IPS DF 6.9 (cell line): ENCODE measurements around the gene MESP2.
A peak's percentile ranks its signal among the peaks of the same experiment; 100 is the strongest.

Experiments used
- DNase-seq: peaks from one replicate; pipeline ENCODE4 v3.0.0-alpha.2; 2013; ENCODE audit warnings: low read depth, low spot score
- H3K27ac ChIP-seq: one replicate; pipeline ENCODE4 v1.5.1; 2013; ENCODE audit warnings: low read length, control low read depth
- H3K27me3 ChIP-seq: 2 replicates; pipeline ENCODE4 v1.6.1; 2013; ENCODE audit warnings: mild to moderate bottlenecking, low read length; ENCODE audit not compliant: control insufficient read depth, insufficient read depth
- H3K36me3 ChIP-seq: 2 replicates; pipeline ENCODE4 v1.6.1; 2013; ENCODE audit warnings: low read length; ENCODE audit not compliant: control insufficient read depth, insufficient read depth
- H3K4me1 ChIP-seq: 2 replicates; pipeline ENCODE4 v1.6.1; 2013; ENCODE audit warnings: low read length; ENCODE audit not compliant: control insufficient read depth, insufficient read depth
- H3K4me3 ChIP-seq: 2 replicates; pipeline ENCODE4 v1.5.1; 2013; ENCODE audit warnings: mild to moderate bottlenecking, low read length
- H3K9me3 ChIP-seq: 2 replicates; pipeline ENCODE4 v1.6.1; 2013; ENCODE audit warnings: low read length, inconsistent platforms; ENCODE audit not compliant: control insufficient read depth, insufficient read depth
- WGBS: extraction: QIAGEN DNeasy Blood & Tissue Kit; methylation state at CpG from one replicate; pipeline ENCODE4 v1.1.7; 2013; ENCODE audit warnings: mixed read lengths, missing lambda C conversion rate; ENCODE audit not compliant: insufficient read length, insufficient coverage; 5-methylcytosine and 5-hydroxymethylcytosine counted together

MESP2 gene

GRCh38 chr15:89767411-89767915, 8.7 kb upstream of the MESP2 start:
- Histone ChIP-seq H3K4me3 (no peak overlapping the region), H3K9me3 (no peaks in the 10 kb centered on the region), H3K27me3 (no peaks in the 10 kb centered on the region), H3K36me3 (no peaks in the 10 kb centered on the region), H3K27ac (no peak overlapping the region), H3K4me1 (no peaks in the 10 kb centered on the region)
- no CpG with 5 or more reads among the region's 8 CpGs for WGBS
- no peak for DNase-seq

DNA sequence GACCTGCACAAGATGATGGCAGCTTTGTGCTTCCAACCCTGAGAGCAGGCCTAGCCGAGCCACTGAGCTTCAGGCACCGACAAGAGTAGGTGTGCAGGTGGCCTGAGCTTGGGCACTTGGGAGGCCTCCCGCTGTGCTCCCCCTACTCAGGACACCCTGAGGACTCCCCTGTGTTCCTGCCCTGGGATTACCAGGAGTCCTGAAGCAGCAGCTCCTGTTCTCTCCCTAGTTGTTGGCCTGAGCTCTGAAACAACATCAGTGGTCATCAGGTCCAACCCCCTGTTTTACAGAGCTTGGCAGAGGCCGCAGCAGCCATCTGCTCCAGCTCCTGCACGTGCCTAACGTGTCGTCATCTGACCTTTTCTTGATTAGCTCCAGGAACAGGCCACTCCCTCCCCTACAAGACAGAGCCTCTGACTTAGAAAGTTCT, 8.0 kb upstream of the MESP2 start:
- Histone ChIP-seq H3K4me3 (no peak overlapping the region), H3K9me3 (no peaks in the 10 kb centered on the region), H3K27ac (no peak overlapping the region), H3K36me3 (no peaks in the 10 kb centered on the region), H3K27me3 (no peaks in the 10 kb centered on the region), H3K4me1 (no peaks in the 10 kb centered on the region)
- DNase-seq, result no peak
- no CpG with 5 or more reads among the region's 7 CpGs for WGBS

DNA sequence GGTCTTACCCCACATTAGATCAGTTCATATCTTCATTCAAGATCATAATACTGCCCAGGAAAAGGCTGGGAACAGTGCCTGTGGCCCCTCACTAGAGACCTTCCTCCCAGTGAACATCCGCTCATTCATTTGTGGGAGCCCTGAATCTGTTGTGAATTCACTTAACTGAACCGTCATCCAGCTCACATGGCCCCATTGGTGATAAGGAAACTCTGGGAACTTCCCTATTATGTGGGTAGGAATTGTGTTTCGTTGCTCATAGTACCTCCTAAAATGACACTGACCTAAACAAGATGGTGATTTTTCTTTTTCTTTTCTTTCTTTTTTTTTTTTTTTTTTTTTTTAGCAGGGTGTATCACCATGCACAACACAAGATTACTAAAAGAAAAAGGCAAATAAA, 6.8 kb upstream of the MESP2 start:
- Histone ChIP-seq H3K27ac (no peak overlapping the region), H3K9me3 (no peaks in the 10 kb centered on the region), H3K36me3 (no peaks in the 10 kb centered on the region), H3K4me3 (no peak overlapping the region), H3K27me3 (no peaks in the 10 kb centered on the region), H3K4me1 (no peaks in the 10 kb centered on the region)
- no peak for DNase-seq
- WGBS, result no CpG with 5 or more reads among the region's 3 CpGs

- H3K27ac ChIP-seq, result no peak overlapping the region
- no peak for DNase-seq
- no peak overlapping the region for H3K4me3 ChIP-seq
- H3K9me3 ChIP-seq, result no peaks in the 10 kb centered on the region
- no peaks in the 10 kb centered on the region for H3K4me1 ChIP-seq
- H3K27me3 ChIP-seq, result no peaks in the 10 kb centered on the region
- no CpG with 5 or more reads among the region's 3 CpGs for WGBS
- no peaks in the 10 kb centered on the region for H3K36me3 ChIP-seq
Observed at GRCh38 chr15:89770041-89770440, 6.1 kb upstream of the MESP2 start.

DNA sequence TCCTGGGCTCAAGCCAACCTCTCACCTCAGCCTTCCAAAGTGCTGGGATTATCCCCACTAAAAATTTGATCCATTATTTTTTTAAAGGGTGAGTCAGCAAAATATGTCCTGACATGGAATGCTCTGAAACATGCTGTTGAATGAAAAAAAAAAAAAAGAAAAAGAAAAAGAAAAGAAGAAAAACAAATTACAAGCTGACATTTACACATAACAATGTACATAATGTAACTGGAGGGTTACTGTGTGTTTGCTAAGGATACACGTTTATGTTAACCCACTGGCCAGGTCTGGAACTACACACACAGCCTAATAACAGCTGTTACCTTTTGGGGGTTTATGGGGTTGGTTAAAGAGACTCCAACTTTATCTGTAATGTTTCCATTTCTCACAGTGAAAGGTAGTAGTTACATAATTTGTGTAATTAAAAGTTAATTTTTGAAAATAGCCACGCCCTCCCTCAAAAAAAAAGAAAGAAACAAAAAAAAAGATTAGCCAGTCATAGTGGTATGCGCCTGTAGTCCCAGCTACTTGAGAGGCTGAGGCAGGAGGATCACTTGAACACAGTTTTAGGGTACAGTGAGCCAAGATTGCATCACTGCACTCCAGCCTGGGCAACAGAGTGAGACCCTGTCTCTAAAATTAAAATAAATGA, 3.1 kb upstream of the MESP2 start:
- Histone ChIP-seq H3K9me3 (no peaks in the 10 kb centered on the region), H3K4me1 (peaks cover 2% of the 10 kb centered on the region; the same call in 1 of the 2 replicates), H3K4me3 (no peak overlapping the region), H3K36me3 (no peaks in the 10 kb centered on the region), H3K27me3 (peaks cover 9% of the 10 kb centered on the region; the same call in 1 of the 2 replicates), H3K27ac (no peak overlapping the region)
- DNase-seq, result no peak
- WGBS, result no CpG with 5 or more reads among the region's 3 CpGs

GRCh38 chr15:89774492-89774891, 1.6 kb upstream of the MESP2 start:
- H3K4me1 ChIP-seq, result peaks cover 2% of the 10 kb centered on the region; the same call in 1 of the 2 replicates
- H3K27ac ChIP-seq, result no peak overlapping the region
- DNase-seq, result no peak
- no CpG with 5 or more reads among the region's 5 CpGs for WGBS
- H3K27me3 ChIP-seq, result peaks cover 9% of the 10 kb centered on the region; the same call in 1 of the 2 replicates
- H3K9me3 ChIP-seq, result no peaks in the 10 kb centered on the region
- no peak overlapping the region for H3K4me3 ChIP-seq
- H3K36me3 ChIP-seq, result no peaks in the 10 kb centered on the region

GRCh38 chr15:89775815-89776214, 317 bp upstream of the MESP2 start:
- no peak for DNase-seq
- H3K27ac ChIP-seq, result no peak overlapping the region
- peaks cover 2% of the 10 kb centered on the region; the same call in 1 of the 2 replicates for H3K4me1 ChIP-seq
- no CpG with 5 or more reads among the region's 14 CpGs for WGBS
- H3K9me3 ChIP-seq, result no peaks in the 10 kb centered on the region
- peaks cover 9% of the 10 kb centered on the region; the same call in 1 of the 2 replicates for H3K27me3 ChIP-seq
- no peaks in the 10 kb centered on the region for H3K36me3 ChIP-seq
- H3K4me3 ChIP-seq, result no peak overlapping the region

DNA sequence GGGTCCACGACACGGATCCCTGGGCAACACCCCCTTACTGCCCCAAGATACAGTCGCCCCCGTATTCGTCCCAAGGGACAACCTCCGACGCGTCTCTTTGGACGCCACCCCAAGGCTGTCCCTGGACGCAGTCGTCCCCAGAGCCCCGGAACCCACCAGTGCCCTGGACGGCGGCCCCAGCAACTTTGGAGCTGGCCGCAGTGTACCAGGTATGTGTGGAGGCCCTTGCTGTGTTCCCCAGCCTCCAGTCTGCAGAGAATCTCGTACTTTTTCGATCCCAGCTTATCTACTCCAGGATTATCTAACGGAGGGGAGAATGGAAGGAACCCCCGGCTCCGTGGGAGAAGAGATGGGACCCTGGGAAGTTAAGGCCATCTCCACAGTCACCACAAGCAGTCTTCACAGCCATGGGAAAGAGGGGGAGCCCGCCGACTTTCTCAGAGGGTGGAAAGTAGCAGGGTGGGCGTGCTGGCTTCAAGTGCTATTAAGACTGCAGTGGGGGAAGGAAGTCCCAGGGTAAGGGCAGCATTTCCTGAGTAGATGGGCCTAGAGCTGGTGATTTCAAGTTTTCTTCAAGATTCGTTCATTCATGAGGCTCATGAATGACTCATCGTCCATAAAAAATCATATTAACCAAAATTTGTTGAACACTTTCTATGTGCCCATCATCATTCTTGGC, 1.1 kb downstream of the MESP2 start:
- no CpG with 5 or more reads among the region's 25 CpGs for WGBS
- peaks cover 2% of the 10 kb centered on the region; the same call in 1 of the 2 replicates for H3K4me1 ChIP-seq
- no peak overlapping the region for H3K27ac ChIP-seq
- no peak for DNase-seq
- H3K36me3 ChIP-seq, result no peaks in the 10 kb centered on the region
- peak overlapping the region; percentile 11; the same call in 1 of the 2 replicates for H3K4me3 ChIP-seq
- H3K9me3 ChIP-seq, result no peaks in the 10 kb centered on the region
- H3K27me3 ChIP-seq, result peaks cover 9% of the 10 kb centered on the region; the same call in 1 of the 2 replicates

DNA sequence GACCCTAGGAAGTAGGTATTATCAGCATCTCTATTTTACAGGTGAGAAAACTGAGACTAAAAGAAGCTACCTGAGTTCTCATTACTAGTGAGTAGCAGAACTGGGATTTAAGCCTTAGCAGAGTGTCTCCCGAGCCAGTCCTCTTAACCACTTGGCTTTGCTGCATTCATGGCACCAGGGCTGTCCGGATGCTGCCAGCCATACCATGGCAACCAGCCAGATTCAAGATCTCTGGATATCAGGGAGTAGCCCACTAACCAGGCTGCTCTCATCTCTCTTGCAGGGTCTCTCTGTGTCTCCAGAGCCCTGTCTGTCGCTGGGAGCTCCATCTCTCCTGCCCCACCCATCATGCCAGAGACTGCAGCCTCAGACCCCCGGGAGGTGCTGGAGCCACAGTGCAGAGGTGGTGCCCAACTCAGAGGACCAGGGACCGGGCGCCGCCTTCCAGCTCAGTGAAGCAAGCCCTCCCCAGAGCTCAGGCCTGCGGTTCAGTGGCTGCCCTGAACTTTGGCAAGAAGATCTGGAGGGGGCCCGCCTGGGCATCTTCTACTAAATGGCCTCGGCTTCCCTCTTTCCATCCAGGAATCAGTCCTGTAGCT, 1.7 kb downstream of the MESP2 start:
- DNase-seq, result no peak
- Histone ChIP-seq H3K27me3 (peaks cover 9% of the 10 kb centered on the region; the same call in 1 of the 2 replicates), H3K27ac (no peak overlapping the region), H3K4me1 (peaks cover 3% of the 10 kb centered on the region), H3K9me3 (no peaks in the 10 kb centered on the region), H3K36me3 (no peaks in the 10 kb centered on the region), H3K4me3 (no peak overlapping the region; the same call in 1 of the 2 replicates)
- WGBS, result no CpG with 5 or more reads among the region's 10 CpGs

GRCh38 chr15:89778861-89779260, 2.7 kb downstream of the MESP2 start:
- Histone ChIP-seq H3K4me3 (no peak overlapping the region), H3K9me3 (no peaks in the 10 kb centered on the region), H3K36me3 (no peaks in the 10 kb centered on the region), H3K4me1 (peaks cover 5% of the 10 kb centered on the region), H3K27me3 (peaks cover 9% of the 10 kb centered on the region; the same call in 1 of the 2 replicates), H3K27ac (no peak overlapping the region)
- no CpG with 5 or more reads among the region's 4 CpGs for WGBS
- DNase-seq, result no peak
